PFSK-1 (cell line): ENCODE results near the gene SEZ6L.

Experiments
- FOXP2 ChIP-seq: optimal IDR thresholded peaks from 2 replicates; pipeline ENCODE3; 2011; ENCODE audit warnings: borderline replicate concordance, control low read depth, inconsistent platforms; ENCODE audit not compliant: insufficient read depth; ENCODE audit errors: extremely low read length, extremely low read depth
- POLR2AphosphoS5 ChIP-seq: IDR thresholded peaks from 2 replicates; pipeline ENCODE4 v1.6.1; 2012; ENCODE audit warnings: low read depth, mild to moderate bottlenecking, control low read depth, low read length, moderate library complexity
- SIN3A ChIP-seq: IDR thresholded peaks from 2 replicates; pipeline ENCODE4 v1.6.1; 2012; ENCODE audit warnings: mild to moderate bottlenecking, low read length, moderate library complexity, borderline replicate concordance; ENCODE audit not compliant: insufficient read depth

GRCh38 chr22:26214466-26214865, 45.2 kb downstream of the SEZ6L start:
- TF ChIP-seq FOXP2 (no peak), POLR2AphosphoS5 (no peak), SIN3A (no peak)
